Mononuclear cell (primary cell): Measurements from ENCODE around the gene CERK. TPM values are rescaled to one million over a fixed set of nuclear protein-coding genes. Genes with fewer than 3 reads are reported as not detected.
"Not testable (repeated sequence)": the region's sequence is repeated elsewhere in the genome, so short reads cannot be mapped to it uniquely, and the experiment has no call there.

Source experiments
- H3K27me3 ChIP-seq: 2 replicates; pipeline ENCODE4 v1.6.0; 2011; ENCODE audit warnings: low read length, control low read depth; ENCODE audit not compliant: insufficient read depth
- H3K4me1 ChIP-seq: 2 replicates; pipeline ENCODE4 v1.5.1; 2011; ENCODE audit warnings: mild to moderate bottlenecking, low read length, control low read depth; ENCODE audit not compliant: insufficient read depth
- H3K4me3 ChIP-seq: 2 replicates; pipeline ENCODE4 v1.5.1; 2011; ENCODE audit warnings: mild to moderate bottlenecking, low read length, moderate library complexity
- H3K9me3 ChIP-seq: 2 replicates; pipeline ENCODE4 v1.5.1; 2011; ENCODE audit warnings: low read depth, mild to moderate bottlenecking, control low read depth, low read length
- total RNA-seq: library from RNA; depleted of rRNA; stranded (reverse); fragments of >200 nt; gene quantifications from one replicate; pipeline ENCODE4 v1.2.3, GENCODE V29; 2012

The CERK gene
- total RNA-seq, 1 donor, result 53.8 TPM

DNA sequence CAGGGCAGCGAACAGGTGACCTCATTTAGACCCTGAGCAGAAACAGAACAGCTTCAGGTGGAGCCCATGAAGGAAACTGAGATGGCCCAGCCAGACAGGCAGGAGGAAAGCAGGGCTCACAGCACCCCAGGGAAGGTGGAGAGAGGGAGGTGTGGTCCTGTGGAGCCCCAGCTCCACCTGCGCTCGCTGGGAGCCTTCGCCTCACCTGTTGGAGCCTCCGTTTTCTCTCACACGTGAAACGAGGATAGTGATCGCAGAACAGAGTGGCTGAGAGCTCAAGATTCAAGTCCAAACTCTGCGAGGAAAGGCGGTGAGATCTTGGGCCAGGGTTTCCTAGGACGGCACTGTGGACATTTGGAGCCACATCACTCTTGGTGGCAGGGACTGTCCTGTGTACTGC, 8.6 kb upstream of the CERK start:
- H3K9me3 ChIP-seq, result no peaks in the 10 kb centered on the region
- no peak overlapping the region for H3K4me3 ChIP-seq
- no peaks in the 10 kb centered on the region for H3K27me3 ChIP-seq
- peaks cover 35% of the 10 kb centered on the region for H3K4me1 ChIP-seq

DNA sequence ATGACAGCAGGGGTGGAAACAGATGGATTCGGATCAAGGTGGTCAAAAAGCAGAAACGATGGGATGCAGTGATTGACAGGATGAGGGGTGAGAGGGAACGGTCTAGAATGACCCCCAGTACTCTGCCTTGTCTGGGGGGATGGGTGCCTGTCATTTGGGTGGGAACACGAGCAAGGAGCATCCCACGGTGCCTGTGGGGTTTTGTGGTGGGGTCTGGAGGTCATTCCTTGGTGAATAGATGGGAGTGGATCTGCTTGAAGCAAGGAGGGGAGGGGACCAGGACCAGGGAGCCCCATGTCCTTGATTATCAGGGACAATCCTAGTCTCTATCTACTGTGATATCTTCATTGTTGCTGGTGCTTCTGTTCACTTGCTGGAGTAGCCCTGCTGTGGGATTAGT, 8.1 kb upstream of the CERK start:
- H3K4me1 ChIP-seq, result peaks cover 30% of the 10 kb centered on the region
- no peak overlapping the region for H3K4me3 ChIP-seq
- H3K27me3 ChIP-seq, result no peaks in the 10 kb centered on the region
- no peaks in the 10 kb centered on the region for H3K9me3 ChIP-seq

DNA sequence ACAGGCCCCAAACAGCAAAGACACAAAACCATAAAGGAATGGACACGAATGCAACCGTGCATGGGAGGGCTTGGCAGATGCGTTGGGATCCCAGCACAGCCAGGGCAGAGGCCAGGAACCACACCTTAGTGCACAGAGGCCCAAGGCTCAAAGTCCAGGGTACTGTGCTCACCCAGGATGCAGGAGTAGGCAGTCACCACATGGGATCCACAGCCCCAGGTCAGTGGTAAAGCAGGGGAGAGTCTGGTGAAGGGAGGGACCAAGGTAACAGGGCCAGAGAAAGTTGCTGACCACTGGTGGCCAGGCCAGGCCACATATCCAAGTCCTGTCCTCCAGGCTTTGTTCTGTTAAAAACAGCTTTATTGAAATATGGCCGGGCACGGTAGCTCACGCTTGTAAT, 6.5 kb upstream of the CERK start:
- Histone ChIP-seq H3K9me3 (no peaks in the 10 kb centered on the region), H3K4me1 (peaks cover 19% of the 10 kb centered on the region), H3K27me3 (no peaks in the 10 kb centered on the region), H3K4me3 (no peak overlapping the region)

- Histone ChIP-seq H3K9me3 (no peaks in the 10 kb centered on the region), H3K4me1 (peaks cover 15% of the 10 kb centered on the region), H3K27me3 (no peaks in the 10 kb centered on the region), H3K4me3 (no peak overlapping the region)
These were observed 4.6 kb upstream of the CERK start for GRCh38 chr22:46742576-46743221.

DNA sequence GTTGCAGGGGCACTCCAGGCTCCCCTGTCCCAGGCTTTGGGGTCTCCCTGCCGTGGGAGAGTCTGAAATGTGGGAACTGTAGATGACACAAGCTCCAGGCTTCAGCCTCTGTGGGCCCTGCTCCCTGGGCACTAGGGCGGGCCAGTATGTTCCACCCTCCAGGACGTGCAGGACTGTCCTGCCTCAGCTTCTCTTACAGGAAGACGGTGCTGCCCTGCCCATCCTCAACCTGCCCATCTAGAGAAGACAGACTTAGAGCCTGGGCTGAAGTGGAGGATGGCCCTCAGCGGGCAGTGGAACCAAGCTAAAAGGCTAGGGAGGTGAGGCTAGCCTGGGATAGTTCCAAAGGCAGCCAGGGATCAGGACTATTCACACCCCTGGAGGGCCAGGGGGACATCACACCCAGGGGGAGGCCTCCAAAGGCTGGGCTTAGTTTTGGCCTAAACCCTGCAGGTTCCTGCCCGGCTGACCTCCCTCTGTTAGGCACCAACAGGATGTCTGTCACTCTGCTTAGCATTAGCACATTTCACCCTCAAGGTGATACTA, 4.0 kb upstream of the CERK start:
- H3K4me3 ChIP-seq, result no peak overlapping the region
- no peaks in the 10 kb centered on the region for H3K27me3 ChIP-seq
- peaks cover 19% of the 10 kb centered on the region for H3K4me1 ChIP-seq
- no peaks in the 10 kb centered on the region for H3K9me3 ChIP-seq

- Histone ChIP-seq H3K4me3 (no peak overlapping the region), H3K4me1 (peaks cover 28% of the 10 kb centered on the region), H3K27me3 (no peaks in the 10 kb centered on the region)
These were observed 3.1 kb upstream of the CERK start for GRCh38 chr22:46740910-46741780.

GRCh38 chr22:46739094-46739870, 1.2 kb upstream of the CERK start:
- H3K27me3 ChIP-seq, result no peaks in the 10 kb centered on the region
- H3K4me3 ChIP-seq, result peak overlapping the region; percentile 72
- H3K9me3 ChIP-seq, result no peaks in the 10 kb centered on the region
- peaks cover 46% of the 10 kb centered on the region for H3K4me1 ChIP-seq

More at GRCh38 chr22:46740910-46741780, 3.1 kb upstream of the CERK start:
- no peaks in the 10 kb centered on the region for H3K9me3 ChIP-seq

- Histone ChIP-seq H3K4me3 (peak overlapping the region; percentile 72), H3K27me3 (no peaks in the 10 kb centered on the region), H3K9me3 (no peaks in the 10 kb centered on the region), H3K4me1 (peaks cover 53% of the 10 kb centered on the region)
These were observed 618 bp upstream of the CERK start for GRCh38 chr22:46738647-46739093.

- H3K9me3 ChIP-seq, result no peaks in the 10 kb centered on the region
- H3K4me3 ChIP-seq, result peak overlapping the region; percentile 72
- no peaks in the 10 kb centered on the region for H3K27me3 ChIP-seq
- H3K4me1 ChIP-seq, result peaks cover 60% of the 10 kb centered on the region
These were observed 712 bp downstream of the CERK start for GRCh38 chr22:46737105-46737975.

DNA sequence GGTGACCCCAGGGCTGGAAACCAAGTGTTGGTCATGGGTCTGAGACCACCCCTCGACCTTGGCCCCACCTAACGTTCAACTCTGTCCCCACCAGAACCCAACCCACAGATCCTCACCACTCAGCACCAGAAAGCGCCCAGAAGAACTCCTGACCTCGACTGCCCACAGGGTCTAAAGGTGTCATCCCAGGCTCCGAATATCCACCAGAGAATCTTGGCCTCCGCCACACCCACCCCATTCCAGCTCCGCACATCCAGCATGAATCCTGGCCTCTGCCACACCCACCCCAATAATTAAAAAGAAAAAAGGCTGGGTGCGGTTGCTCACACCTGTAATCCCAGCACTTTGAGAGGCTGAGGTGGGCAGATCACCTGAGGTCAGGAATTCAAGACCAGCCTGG, 1.3 kb downstream of the CERK start:
- peaks cover 60% of the 10 kb centered on the region for H3K4me1 ChIP-seq
- H3K27me3 ChIP-seq, result no peaks in the 10 kb centered on the region
- peak overlapping the region; percentile 72 for H3K4me3 ChIP-seq
- no peaks in the 10 kb centered on the region for H3K9me3 ChIP-seq

GRCh38 chr22:46735747-46736608, 2.1 kb downstream of the CERK start:
- Histone ChIP-seq H3K9me3 (no peaks in the 10 kb centered on the region), H3K4me1 (peaks cover 66% of the 10 kb centered on the region), H3K4me3 (no peak overlapping the region), H3K27me3 (no peaks in the 10 kb centered on the region)

- Histone ChIP-seq H3K4me3 (no peak overlapping the region), H3K4me1 (peaks cover 69% of the 10 kb centered on the region), H3K9me3 (no peaks in the 10 kb centered on the region), H3K27me3 (no peaks in the 10 kb centered on the region)
These were observed 3.1 kb downstream of the CERK start for GRCh38 chr22:46734830-46735453.

DNA sequence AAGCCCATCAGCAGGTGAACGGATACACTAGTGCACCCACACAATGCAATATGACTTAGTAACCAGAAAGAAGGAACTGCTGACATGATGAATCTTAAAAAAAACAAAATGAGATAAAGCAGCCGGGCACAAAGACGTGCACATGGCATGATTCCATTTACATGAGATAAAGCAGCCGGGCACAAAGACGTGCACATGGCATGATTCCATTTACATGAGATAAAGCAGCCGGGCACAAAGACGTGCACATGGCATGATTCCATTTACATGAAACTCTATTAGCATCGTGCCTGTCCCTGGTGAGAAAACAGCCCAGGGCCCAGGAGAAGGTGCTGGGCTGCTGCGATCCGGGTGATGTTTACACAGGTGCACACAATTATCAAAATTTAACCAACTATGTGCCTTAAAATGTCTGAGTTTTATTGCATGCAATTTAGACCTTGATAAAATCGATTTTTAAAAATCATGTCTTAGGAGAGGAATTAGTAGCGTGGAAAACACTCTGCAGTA, 3.8 kb downstream of the CERK start:
- not testable (repeated sequence) for H3K9me3 ChIP-seq, H3K27me3 ChIP-seq, H3K4me3 ChIP-seq
- peaks cover 63% of the 10 kb centered on the region for H3K4me1 ChIP-seq
